A673 (cell line): ENCODE data around the gene CPLX1. TPM values are rescaled to one million over a fixed set of nuclear protein-coding genes. Genes with fewer than 3 reads are reported as not detected.

ENCODE experiments used
- BruUV-seq: library from RNA; stranded (reverse); fragments of 400-500 nt; replicated peaks from 2 replicates; lab custom pipeline; 2021; lab: Mats Ljungman, UMichigan
- CTCF ChIA-PET: fragments of 300-600 bp; sonication (Branson Sonifier 250); formaldehyde crosslinking; loops from one replicate; lab custom pipeline; 2022; ENCODE audit warnings: antibody characterized with exemption; lab: Charles Lee
- POLR2A ChIA-PET: fragments of 300-600 bp; sonication (Branson Sonifier 250); formaldehyde crosslinking; loops from one replicate; lab custom pipeline; 2022; ENCODE audit warnings: antibody characterized with exemption; ENCODE audit not compliant: low non-redundant PET; lab: Charles Lee
- DNase-seq: peaks from one replicate; pipeline ENCODE4 v3.0.0-alpha.2; 2015; ENCODE audit warnings: low spot score
- H3K27ac ChIP-seq: fragments of 200-600 bp; sonication (generic); 2 replicates; pipeline ENCODE4 v1.5.1; 2016; ENCODE audit warnings: mixed run types, low read depth, mild to moderate bottlenecking, mixed read lengths, antibody characterized with exemption, low read length; ENCODE audit not compliant: poor library complexity, severe bottlenecking
- H3K27me3 ChIP-seq: fragments of 200-600 bp; sonication (generic); replicated peaks from 2 replicates; pipeline ENCODE4 v1.6.1; 2017; ENCODE audit warnings: mixed run types, low read depth, mild to moderate bottlenecking, mixed read lengths, antibody characterized with exemption, low read length; ENCODE audit not compliant: insufficient read depth, poor library complexity
- H3K36me3 ChIP-seq: fragments of 200-600 bp; sonication (generic); 2 replicates; pipeline ENCODE4 v1.6.1; 2016; ENCODE audit warnings: mixed run types, mild to moderate bottlenecking, mixed read lengths, antibody characterized with exemption, low read length; ENCODE audit not compliant: insufficient read depth, poor library complexity, severe bottlenecking
- H3K4me1 ChIP-seq: fragments of 200-600 bp; sonication (generic); 2 replicates; pipeline ENCODE4 v1.6.1; 2017; ENCODE audit warnings: mixed run types, mild to moderate bottlenecking, mixed read lengths, antibody characterized with exemption, low read length; ENCODE audit not compliant: insufficient read depth, poor library complexity, severe bottlenecking
- H3K4me3 ChIP-seq: fragments of 200-600 bp; sonication (generic); 2 replicates; pipeline ENCODE4 v1.5.1; 2016; ENCODE audit warnings: low read depth, mixed run types, mild to moderate bottlenecking, mixed read lengths, low read length; ENCODE audit not compliant: poor library complexity, severe bottlenecking
- H3K9me3 ChIP-seq: fragments of 200-600 bp; sonication (generic); 2 replicates; pipeline ENCODE4 v1.6.1; 2016; ENCODE audit warnings: mixed run types, low read depth, mild to moderate bottlenecking, mixed read lengths, antibody characterized with exemption, low read length; ENCODE audit not compliant: poor library complexity, severe bottlenecking
- EZH2 ChIP-seq: fragments of 200-600 bp; sonication (generic); IDR thresholded peaks from 2 replicates; pipeline ENCODE4 v1.6.1; 2017; ENCODE audit warnings: borderline replicate concordance, low read depth, mild to moderate bottlenecking, mixed read lengths, antibody characterized with exemption, low read length; ENCODE audit not compliant: poor library complexity, severe bottlenecking
- intact Hi-C: fragments of 100-400 bp; cut with micrococcal nuclease; formaldehyde crosslinking; loops from one replicate; pipeline ENCODE4 v1.10.0; 2022; ENCODE audit not compliant: unreplicated experiment
- total RNA-seq: library from RNA; stranded (reverse); gene quantifications from 2 replicates; pipeline ENCODE4 v1.2.3, GENCODE V29; 2021
- TF ChIP-seq, protein P1 (sequence below): fragments of 300-800, 200-600 bp; sonication (generic); conservative IDR thresholded peaks from 2 replicates; pipeline ENCODE4 v1.5.1; 2017; ENCODE audit warnings: low read depth, mild to moderate bottlenecking, antibody characterized with exemption, low read length, moderate library complexity, mixed read lengths

CPLX1 gene
- total RNA-seq, 1 experiment from 2014 or later, result 4.6 TPM

DNA sequence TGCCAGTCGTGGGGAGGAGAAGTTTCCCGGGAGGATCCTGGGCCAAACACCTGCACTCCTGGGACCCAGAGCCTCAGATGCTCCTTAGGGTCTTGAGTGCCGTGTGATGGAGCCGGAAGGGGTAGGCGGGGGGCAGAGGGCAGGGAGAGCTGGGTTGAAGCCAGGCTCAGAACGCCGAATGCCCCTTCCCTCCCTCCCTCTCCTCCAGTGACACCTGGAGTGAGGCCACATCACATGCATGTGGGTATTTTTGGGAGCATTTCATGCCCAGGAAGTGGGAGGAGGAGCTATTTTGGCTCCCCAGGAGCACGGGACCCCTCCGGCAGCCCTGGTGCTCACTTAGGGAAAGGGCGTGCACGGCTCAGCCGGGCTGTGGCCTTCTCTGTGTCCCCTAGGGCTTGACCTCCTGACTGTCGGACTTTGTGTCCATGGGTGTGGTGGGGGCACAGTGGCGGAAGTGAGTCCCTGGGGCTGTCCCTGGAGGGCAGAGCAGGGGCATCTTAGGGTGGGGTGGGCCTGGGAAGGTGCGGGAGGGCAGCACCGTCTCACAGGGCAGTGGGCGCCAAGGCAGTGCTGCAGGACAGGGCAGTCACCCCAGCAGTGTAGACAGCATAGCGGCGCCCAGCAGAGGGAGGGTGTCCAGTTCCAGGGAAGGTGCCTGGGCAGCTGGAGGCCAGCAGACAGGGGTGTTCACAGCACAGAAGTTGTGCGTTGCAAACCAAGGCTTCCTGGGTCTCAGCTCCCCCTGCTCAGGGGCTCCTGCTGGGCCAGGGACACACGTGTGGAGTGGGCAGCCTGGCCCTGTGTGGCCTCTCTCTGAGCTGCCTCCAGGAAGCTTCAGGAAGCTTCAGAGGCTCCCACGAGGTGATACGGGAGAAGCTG lies 4.9 kb upstream of the CPLX1 start:
- ChIA-PET POLR2A (no interaction called here), CTCF (no interaction called here)
- no peaks in the 10 kb centered on the region for H3K4me1 ChIP-seq
- no peaks in the 10 kb centered on the region for H3K9me3 ChIP-seq
- H3K27ac ChIP-seq, result no peak overlapping the region
- H3K36me3 ChIP-seq, result no peaks in the 10 kb centered on the region
- intact Hi-C loops, result loop anchor here (5.0 kb wide), 1 partner anchor 96 kb away; no protein-coding TSS in a partner anchor
- no peaks in the 10 kb centered on the region for H3K27me3 ChIP-seq
- no TSS peak for BruUV-seq
- no peak for DNase-seq
- no peak for TF ChIP-seq EZH2
- TF ChIP-seq, protein P1, sequence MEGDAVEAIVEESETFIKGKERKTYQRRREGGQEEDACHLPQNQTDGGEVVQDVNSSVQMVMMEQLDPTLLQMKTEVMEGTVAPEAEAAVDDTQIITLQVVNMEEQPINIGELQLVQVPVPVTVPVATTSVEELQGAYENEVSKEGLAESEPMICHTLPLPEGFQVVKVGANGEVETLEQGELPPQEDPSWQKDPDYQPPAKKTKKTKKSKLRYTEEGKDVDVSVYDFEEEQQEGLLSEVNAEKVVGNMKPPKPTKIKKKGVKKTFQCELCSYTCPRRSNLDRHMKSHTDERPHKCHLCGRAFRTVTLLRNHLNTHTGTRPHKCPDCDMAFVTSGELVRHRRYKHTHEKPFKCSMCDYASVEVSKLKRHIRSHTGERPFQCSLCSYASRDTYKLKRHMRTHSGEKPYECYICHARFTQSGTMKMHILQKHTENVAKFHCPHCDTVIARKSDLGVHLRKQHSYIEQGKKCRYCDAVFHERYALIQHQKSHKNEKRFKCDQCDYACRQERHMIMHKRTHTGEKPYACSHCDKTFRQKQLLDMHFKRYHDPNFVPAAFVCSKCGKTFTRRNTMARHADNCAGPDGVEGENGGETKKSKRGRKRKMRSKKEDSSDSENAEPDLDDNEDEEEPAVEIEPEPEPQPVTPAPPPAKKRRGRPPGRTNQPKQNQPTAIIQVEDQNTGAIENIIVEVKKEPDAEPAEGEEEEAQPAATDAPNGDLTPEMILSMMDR, result no peak
- H3K4me3 ChIP-seq, result no peak overlapping the region

DNA sequence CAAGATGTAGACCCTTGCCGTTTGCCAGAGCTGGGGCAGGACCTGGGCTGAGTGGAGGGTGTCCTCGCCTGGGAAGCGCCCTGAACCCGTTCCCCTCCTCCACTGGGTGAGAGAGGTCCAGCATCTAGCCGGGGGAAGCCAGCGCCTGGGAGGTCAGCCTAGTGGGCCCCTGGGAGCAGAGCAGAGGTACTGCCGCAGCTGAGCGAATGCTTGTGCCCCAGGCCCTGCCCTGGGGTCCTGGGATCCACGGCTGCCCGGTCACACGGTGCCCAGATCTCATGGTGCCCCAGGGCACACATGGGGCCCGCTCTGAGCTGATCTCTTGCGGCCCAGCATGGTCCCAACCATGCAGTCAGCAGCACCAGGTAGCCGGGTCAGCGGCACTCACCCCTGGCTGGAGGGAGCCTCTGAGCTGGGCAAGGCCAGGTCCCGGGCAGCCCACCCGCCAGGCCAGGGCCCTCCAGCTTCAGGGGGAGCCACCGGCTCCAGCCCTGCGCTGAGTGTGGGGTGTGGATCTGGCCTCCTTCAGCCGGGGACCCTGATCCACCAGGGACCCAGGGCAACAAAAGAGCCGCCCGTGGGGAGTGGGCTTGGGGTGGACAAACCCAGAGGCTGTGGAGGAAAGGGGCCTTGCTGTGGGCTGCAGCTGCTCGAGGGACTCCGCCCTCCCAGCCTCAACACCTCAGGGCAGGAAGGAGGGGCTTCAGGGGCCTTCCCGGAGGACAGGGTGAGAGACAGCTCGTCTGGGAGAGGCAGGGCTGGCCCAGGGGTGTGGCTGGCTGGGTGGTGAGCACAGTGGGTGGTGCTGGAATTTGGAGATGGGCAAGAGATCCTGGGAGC lies 4.1 kb upstream of the CPLX1 start:
- POLR2A ChIA-PET, result no interaction called here
- H3K4me1 ChIP-seq, result peaks cover 4% of the 10 kb centered on the region
- H3K4me3 ChIP-seq, result no peak overlapping the region
- H3K27me3 ChIP-seq, result peaks cover 6% of the 10 kb centered on the region
- intact Hi-C loops, result loop anchor here (5.0 kb wide), 1 partner anchor 97 kb away; no protein-coding TSS in a partner anchor
- H3K9me3 ChIP-seq, result no peaks in the 10 kb centered on the region
- TF ChIP-seq, protein P1, result no peak
- TF ChIP-seq EZH2, result no peak
- CTCF ChIA-PET, result no interaction called here
- no peaks in the 10 kb centered on the region for H3K36me3 ChIP-seq
- DNase-seq, result no peak
- no peak overlapping the region for H3K27ac ChIP-seq
- no TSS peak for BruUV-seq

DNA sequence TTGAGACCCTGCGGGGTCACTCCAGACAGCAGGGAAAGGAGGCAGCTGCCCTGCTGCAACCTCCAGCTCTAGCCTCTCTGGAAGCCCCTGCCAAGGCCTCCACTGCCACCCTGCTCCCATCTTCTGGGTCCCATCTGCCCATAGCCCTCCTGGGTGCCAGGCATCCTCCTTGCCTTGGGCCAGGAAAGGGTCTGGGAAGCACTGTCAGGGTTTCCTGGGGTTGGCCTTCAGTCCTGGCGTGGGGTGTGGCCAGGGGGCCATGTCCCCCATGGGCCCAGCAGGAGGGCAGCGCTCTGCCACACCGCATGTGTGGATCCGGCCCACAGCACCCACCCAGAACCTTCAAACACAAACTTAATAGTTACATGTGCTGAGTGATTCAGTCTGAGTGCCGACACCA lies 3.4 kb upstream of the CPLX1 start:
- Histone ChIP-seq H3K4me3 (no peak overlapping the region), H3K27ac (no peak overlapping the region), H3K36me3 (no peaks in the 10 kb centered on the region), H3K9me3 (no peaks in the 10 kb centered on the region), H3K27me3 (peaks cover 11% of the 10 kb centered on the region), H3K4me1 (peaks cover 6% of the 10 kb centered on the region)
- no TSS peak for BruUV-seq
- ChIA-PET CTCF (no interaction called here), POLR2A (no interaction called here)
- DNase-seq, result no peak
- intact Hi-C loops, result no loop called here
- TF ChIP-seq, protein P1, result no peak
- TF ChIP-seq EZH2, result no peak
